MCF 10A (cell line): ENCODE measurements around the gene COA1. TPM values are rescaled to one million over a fixed set of nuclear protein-coding genes. Genes with fewer than 3 reads are reported as not detected.

Source experiments
- BruUV-seq: library from RNA; stranded (reverse); fragments of 400-500 nt; replicated peaks from 2 replicates; lab custom pipeline; 2021; lab: Mats Ljungman, UMichigan
- CTCF ChIA-PET: fragments of 300-600 bp; sonication (Branson Sonifier 250); formaldehyde crosslinking; extraction: SDS; loops from one replicate; lab custom pipeline; 2021; ENCODE audit warnings: antibody characterized with exemption, inconsistent platforms; lab: Yijun Ruan, JAX
- POLR2A ChIA-PET: fragments of 300-600, 350-650 bp; sonication (Branson Sonifier 250); formaldehyde crosslinking; extraction: SDS; loops from one replicate; lab custom pipeline; 2020; ENCODE audit warnings: antibody characterized with exemption, inconsistent platforms; lab: Yijun Ruan, JAX
- DNase-seq: peaks from one replicate; pipeline ENCODE4 v3.0.0-alpha.2; 2018; ENCODE audit not compliant: unreplicated experiment
- H3K27ac Mint-ChIP-seq: one replicate; pipeline ENCODE4 v1.8.0; 2022; ENCODE audit warnings: mild to moderate bottlenecking, low read depth, mixed read lengths; ENCODE audit not compliant: unreplicated experiment
- H3K27me3 Mint-ChIP-seq: one replicate; pipeline ENCODE4 v1.8.0; 2022; ENCODE audit warnings: mixed read lengths; ENCODE audit not compliant: insufficient read depth, unreplicated experiment
- H3K36me3 Mint-ChIP-seq: one replicate; pipeline ENCODE4 v1.8.0; 2022; ENCODE audit warnings: mild to moderate bottlenecking, moderate library complexity, mixed read lengths; ENCODE audit not compliant: insufficient read depth, unreplicated experiment
- H3K4me1 Mint-ChIP-seq: one replicate; pipeline ENCODE4 v1.8.0; 2022; ENCODE audit warnings: mixed read lengths; ENCODE audit not compliant: insufficient read depth, unreplicated experiment
- H3K4me3 Mint-ChIP-seq: one replicate; pipeline ENCODE4 v1.8.0; 2022; ENCODE audit warnings: mild to moderate bottlenecking, moderate library complexity, mixed read lengths; ENCODE audit not compliant: unreplicated experiment
- H3K9me3 Mint-ChIP-seq: one replicate; pipeline ENCODE4 v1.8.0; 2022; ENCODE audit warnings: mixed read lengths; ENCODE audit not compliant: unreplicated experiment
- CTCF ChIP-seq: fragments of 200-600 bp; IDR thresholded peaks from one replicate; pipeline ENCODE4 v1.8.0; 2022; ENCODE audit warnings: antibody characterized with exemption, mild to moderate bottlenecking; ENCODE audit not compliant: unreplicated experiment
- intact Hi-C: fragments of 100-400 bp; cut with micrococcal nuclease; formaldehyde crosslinking; loops from 2 replicates; pipeline ENCODE4 v1.14.1; 2022
- total RNA-seq: library from RNA; stranded (reverse); gene quantifications from 2 replicates; pipeline ENCODE4 v1.2.3, GENCODE V29; 2022

Gene COA1
- total RNA-seq, 1 experiment from 2014 or later = 68.5 TPM

- no peak for DNase-seq
- no peaks in the 10 kb centered on the region for H3K9me3 Mint-ChIP-seq
- CTCF ChIA-PET = interaction anchor here (0.6 kb wide), 1 partner anchor 463 kb away, joined by 3 read pairs; no protein-coding TSS in a partner anchor
- H3K27me3 Mint-ChIP-seq = no peaks in the 10 kb centered on the region
- H3K4me3 Mint-ChIP-seq = no peak overlapping the region
- no peaks in the 10 kb centered on the region for H3K4me1 Mint-ChIP-seq
- BruUV-seq = no TSS peak
- no peak for TF ChIP-seq CTCF
- no peaks in the 10 kb centered on the region for H3K36me3 Mint-ChIP-seq
- intact Hi-C loops = no loop called here
- POLR2A ChIA-PET = interaction anchor here (3.4 kb wide), 1 partner anchor 17 kb away, joined by 9 read pairs; the partner anchor contains the start of gene COA1
- no peak overlapping the region for H3K27ac Mint-ChIP-seq
These were observed 18.2 kb upstream of the COA1 start for GRCh38 chr7:43747328-43748105.

- Mint-ChIP-seq H3K4me1 (no peaks in the 10 kb centered on the region), H3K27me3 (no peaks in the 10 kb centered on the region), H3K27ac (no peak overlapping the region), H3K4me3 (no peak overlapping the region), H3K9me3 (no peaks in the 10 kb centered on the region), H3K36me3 (no peaks in the 10 kb centered on the region)
- TF ChIP-seq CTCF = no peak
- no peak for DNase-seq
- CTCF ChIA-PET = interaction anchor here (0.7 kb wide), 1 partner anchor 9 kb away, joined by 4 read pairs; no protein-coding TSS in a partner anchor
- intact Hi-C loops = no loop called here
- POLR2A ChIA-PET = interaction anchor here (0.6 to 1.6 kb wide), 4 partner anchors 12 to 106 kb away, joined by 3 to 5 read pairs (median 4); no protein-coding TSS in a partner anchor
- no TSS peak for BruUV-seq
These were observed 13.4 kb upstream of the COA1 start for GRCh38 chr7:43742692-43743091.

- no peaks in the 10 kb centered on the region for H3K4me1 Mint-ChIP-seq
- no peaks in the 10 kb centered on the region for H3K27me3 Mint-ChIP-seq
- no peaks in the 10 kb centered on the region for H3K9me3 Mint-ChIP-seq
- intact Hi-C loops = no loop called here
- no peak for TF ChIP-seq CTCF
- BruUV-seq = no TSS peak
- DNase-seq = no peak
- no peak overlapping the region for H3K27ac Mint-ChIP-seq
- no peaks in the 10 kb centered on the region for H3K36me3 Mint-ChIP-seq
- ChIA-PET CTCF (interaction anchor here (0.6 kb wide), 1 partner anchor 16 kb away, joined by 8 read pairs; no protein-coding TSS in a partner anchor), POLR2A (interaction anchor here (2.5 kb wide), 1 partner anchor 21 kb away, joined by 6 read pairs; the partner anchor contains the start of gene BLVRA)
- no peak overlapping the region for H3K4me3 Mint-ChIP-seq
These were observed 8.3 kb upstream of the COA1 start for GRCh38 chr7:43737467-43738127.
